HG02623 (cell line): Measurements from ENCODE around the gene SLC27A1.
"Not testable (repeated sequence)": the region's sequence is repeated elsewhere in the genome, so short reads cannot be mapped to it uniquely, and the experiment has no call there.

Source experiments
- ATAC-seq: cut with Tn5 transposase; IDR thresholded peaks from one replicate; pipeline ENCODE4 v1.9.1; 2021; ENCODE audit warnings: moderate library complexity; ENCODE audit not compliant: unreplicated experiment

SLC27A1 gene

GRCh38 chr19:17456127-17456526 lies 14.2 kb upstream of the SLC27A1 start:
- ATAC-seq = no peak

GRCh38 chr19:17457616-17458015 lies 12.7 kb upstream of the SLC27A1 start:
- no peak for ATAC-seq

GRCh38 chr19:17458970-17459369 lies 11.4 kb upstream of the SLC27A1 start:
- no peak for ATAC-seq

- ATAC-seq = no peak
Observed at GRCh38 chr19:17460372-17461230, 9.7 kb upstream of the SLC27A1 start, which contains the start of gene NXNL1. Gene NXNL1 (minus strand): TSS chr19:17460926. CDS start chr19:17460869, 57 bp downstream.

- no peak for ATAC-seq
Observed at GRCh38 chr19:17466487-17466850, 3.9 kb upstream of the SLC27A1 start.

- ATAC-seq = no peak
Observed at GRCh38 chr19:17467471-17468301, 2.6 kb upstream of the SLC27A1 start.

GRCh38 chr19:17468302-17469091 lies 1.8 kb upstream of the SLC27A1 start:
- ATAC-seq = no peak

- ATAC-seq = no peak
Observed at GRCh38 chr19:17469092-17469480, 1.2 kb upstream of the SLC27A1 start.

GRCh38 chr19:17469481-17470067 lies 750 bp upstream of the SLC27A1 start:
- peak; percentile 35 for ATAC-seq

- ATAC-seq = no peak
Observed at GRCh38 chr19:17471410-17472125, 1.2 kb downstream of the SLC27A1 start.

- ATAC-seq = no peak
Observed at GRCh38 chr19:17473041-17473440, 2.7 kb downstream of the SLC27A1 start.

GRCh38 chr19:17475011-17475540 lies 4.8 kb downstream of the SLC27A1 start:
- not testable (repeated sequence) for ATAC-seq

- no peak for ATAC-seq
Observed at GRCh38 chr19:17475541-17476115, 5.3 kb downstream of the SLC27A1 start.

GRCh38 chr19:17479325-17479791 lies 9.0 kb downstream of the SLC27A1 start:
- no peak for ATAC-seq

GRCh38 chr19:17481986-17482385 lies 11.7 kb downstream of the SLC27A1 start:
- ATAC-seq = no peak

GRCh38 chr19:17482877-17483604 lies 12.7 kb downstream of the SLC27A1 start:
- ATAC-seq = no peak

- ATAC-seq = no peak
Observed at GRCh38 chr19:17483605-17484002, 13.3 kb downstream of the SLC27A1 start.

GRCh38 chr19:17484520-17485185 lies 14.3 kb downstream of the SLC27A1 start:
- no peak for ATAC-seq
